HCEC 1CT (cell line): ENCODE data around the gene SCYL1.

Experiments
- DNase-seq: peaks from one replicate; pipeline ENCODE4 v3.0.0-alpha.2; 2017

Gene SCYL1

DNA sequence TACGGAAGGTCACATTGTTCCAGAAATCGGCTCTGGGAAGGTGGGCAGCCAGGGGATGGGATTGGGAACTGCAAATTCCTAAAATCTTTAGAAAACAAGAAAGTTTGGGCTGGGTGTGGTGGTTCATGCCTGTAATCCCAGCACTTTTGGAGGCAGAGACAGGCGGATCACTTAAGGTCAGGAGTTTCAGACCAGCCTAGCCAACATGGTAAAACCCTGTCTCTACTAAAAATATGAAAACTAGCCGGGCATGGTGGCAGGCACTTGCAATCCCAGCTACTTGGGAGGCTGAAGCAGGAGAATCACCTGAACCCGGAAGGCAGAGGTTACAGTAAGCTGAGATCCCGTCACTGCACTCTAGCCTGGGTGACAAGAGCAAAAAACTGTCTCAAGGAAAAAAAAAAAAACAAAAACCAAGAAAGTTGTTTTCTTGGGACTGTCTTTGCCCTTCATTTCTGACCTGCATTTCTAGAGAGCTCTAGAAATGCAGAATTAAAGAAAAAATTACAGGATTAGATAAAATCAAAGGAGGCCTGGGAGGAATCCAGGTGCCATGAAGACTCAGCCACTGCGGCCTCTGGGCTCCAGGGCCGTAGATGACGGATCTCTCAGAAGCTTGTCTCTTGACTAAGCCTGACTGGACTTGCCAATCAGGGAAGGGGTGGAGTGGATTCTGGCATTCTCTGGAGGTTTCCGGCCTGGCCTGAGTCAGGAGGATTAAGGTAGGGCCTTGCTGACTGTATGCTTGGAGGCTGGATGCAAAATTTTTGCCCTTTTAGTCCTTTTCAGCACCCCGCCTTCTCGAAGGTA is 31.3 kb upstream of the SCYL1 start:
- peak; percentile 98 for DNase-seq

DNA sequence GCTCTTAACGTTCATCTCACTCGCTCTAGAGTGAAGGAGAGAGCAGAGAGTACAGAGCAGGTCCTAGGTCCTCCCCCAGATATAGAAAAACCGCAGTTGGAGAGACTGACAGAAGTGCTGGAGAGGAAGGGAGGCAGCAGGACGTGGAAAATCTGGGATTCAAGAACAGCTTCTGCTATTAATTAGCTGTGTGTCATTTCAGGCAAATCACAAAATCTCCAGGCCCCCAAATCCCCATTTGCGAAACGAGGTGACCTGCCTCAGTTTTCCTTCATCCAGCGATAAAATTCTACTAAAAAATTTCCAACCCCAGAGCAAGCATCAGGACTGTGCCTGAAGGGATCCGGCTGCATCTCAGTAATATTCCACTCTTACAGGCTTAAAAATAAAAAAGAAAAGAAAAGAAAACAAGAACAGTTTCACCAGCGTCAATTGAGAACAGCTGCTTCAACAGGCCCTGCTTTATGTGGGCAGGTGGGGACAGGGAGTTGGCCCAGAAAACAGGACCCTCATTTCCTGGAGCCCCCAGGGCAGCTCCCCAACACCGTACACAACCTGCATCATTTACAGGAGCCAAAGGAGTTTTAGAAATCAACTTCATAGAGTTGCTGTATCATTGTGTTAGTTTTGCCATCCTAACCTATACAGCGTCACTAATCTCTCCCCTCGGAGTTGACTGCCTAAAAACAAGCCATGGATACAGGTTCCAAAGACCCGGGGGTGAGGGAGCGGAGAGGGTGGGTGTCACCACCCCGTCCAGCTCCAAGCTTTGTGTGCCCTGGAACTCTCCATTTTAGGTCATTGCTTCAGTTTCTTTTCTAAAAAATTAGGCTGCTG is 28.4 kb upstream of the SCYL1 start:
- DNase-seq = peak; percentile 37

DNA sequence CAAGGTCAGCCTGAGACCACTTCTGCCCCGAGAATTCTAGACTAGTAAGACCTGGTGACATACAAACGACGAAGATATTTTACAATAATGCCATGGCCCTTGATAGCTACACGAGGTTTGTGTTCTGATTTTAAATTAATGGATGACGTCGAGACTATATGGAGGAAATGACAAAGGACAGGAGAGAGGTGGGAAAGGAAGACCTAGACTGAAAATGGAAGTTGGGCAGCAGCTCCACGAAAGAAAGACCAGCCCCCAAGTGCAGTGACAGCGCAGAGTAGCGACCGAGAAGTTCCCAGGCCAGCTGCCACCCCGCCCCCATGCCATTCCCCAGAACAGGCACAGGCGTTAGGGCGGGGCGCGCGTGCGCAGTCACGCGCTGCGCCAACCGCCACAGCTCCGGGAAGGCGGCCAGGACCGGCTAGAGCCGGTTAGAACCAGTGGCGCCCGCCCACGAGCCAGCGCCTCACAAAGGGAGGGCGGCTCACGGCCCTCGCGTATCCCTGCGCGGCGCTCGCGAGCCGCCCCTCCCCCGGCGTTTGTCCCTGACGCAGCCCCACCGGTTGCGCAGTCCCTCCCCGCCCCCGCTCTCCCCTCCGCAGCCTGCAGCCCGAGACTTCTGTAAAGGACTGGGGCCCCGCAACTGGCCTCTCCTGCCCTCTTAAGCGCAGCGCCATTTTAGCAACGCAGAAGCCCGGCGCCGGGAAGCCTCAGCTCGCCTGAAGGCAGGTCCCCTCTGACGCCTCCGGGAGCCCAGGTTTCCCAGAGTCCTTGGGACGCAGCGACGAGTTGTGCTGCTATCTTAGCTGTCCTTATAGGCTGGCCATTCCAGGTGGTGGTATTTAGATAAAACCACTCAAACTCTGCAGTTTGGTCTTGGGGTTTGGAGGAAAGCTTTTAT is 27.5 kb upstream of the SCYL1 start:
- DNase-seq = peak; percentile 98

DNA sequence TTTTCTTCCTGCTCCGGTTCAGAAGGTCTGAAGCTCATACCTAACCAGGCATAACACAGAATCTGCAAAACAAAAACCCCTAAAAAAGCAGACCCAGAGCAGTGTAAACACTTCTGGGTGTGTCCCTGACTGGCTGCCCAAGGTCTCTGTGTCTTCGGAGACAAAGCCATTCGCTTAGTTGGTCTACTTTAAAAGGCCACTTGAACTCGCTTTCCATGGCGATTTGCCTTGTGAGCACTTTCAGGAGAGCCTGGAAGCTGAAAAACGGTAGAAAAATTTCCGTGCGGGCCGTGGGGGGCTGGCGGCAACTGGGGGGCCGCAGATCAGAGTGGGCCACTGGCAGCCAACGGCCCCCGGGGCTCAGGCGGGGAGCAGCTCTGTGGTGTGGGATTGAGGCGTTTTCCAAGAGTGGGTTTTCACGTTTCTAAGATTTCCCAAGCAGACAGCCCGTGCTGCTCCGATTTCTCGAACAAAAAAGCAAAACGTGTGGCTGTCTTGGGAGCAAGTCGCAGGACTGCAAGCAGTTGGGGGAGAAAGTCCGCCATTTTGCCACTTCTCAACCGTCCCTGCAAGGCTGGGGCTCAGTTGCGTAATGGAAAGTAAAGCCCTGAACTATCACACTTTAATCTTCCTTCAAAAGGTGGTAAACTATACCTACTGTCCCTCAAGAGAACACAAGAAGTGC is 26.7 kb upstream of the SCYL1 start:
- DNase-seq = peak; percentile 67

DNA sequence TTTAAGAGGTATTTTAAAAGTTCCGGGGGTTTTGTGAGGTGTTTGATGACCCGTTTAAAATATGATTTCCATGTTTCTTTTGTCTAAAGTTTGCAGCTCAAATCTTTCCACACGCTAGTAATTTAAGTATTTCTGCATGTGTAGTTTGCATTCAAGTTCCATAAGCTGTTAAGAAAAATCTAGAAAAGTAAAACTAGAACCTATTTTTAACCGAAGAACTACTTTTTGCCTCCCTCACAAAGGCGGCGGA is 26.2 kb upstream of the SCYL1 start:
- no peak for DNase-seq

DNA sequence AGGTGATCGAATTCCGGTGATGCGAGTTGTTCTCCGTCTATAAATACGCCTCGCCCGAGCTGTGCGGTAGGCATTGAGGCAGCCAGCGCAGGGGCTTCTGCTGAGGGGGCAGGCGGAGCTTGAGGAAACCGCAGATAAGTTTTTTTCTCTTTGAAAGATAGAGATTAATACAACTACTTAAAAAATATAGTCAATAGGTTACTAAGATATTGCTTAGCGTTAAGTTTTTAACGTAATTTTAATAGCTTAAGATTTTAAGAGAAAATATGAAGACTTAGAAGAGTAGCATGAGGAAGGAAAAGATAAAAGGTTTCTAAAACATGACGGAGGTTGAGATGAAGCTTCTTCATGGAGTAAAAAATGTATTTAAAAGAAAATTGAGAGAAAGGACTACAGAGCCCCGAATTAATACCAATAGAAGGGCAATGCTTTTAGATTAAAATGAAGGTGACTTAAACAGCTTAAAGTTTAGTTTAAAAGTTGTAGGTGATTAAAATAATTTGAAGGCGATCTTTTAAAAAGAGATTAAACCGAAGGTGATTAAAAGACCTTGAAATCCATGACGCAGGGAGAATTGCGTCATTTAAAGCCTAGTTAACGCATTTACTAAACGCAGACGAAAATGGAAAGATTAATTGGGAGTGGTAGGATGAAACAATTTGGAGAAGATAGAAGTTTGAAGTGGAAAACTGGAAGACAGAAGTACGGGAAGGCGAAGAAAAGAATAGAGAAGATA is 25.7 kb upstream of the SCYL1 start, which contains the start of gene MALAT1:
TSS of gene MALAT1 (plus strand) at position 69 of the 736 bp plus-strand sequence.
- DNase-seq = peak; percentile 94

DNA sequence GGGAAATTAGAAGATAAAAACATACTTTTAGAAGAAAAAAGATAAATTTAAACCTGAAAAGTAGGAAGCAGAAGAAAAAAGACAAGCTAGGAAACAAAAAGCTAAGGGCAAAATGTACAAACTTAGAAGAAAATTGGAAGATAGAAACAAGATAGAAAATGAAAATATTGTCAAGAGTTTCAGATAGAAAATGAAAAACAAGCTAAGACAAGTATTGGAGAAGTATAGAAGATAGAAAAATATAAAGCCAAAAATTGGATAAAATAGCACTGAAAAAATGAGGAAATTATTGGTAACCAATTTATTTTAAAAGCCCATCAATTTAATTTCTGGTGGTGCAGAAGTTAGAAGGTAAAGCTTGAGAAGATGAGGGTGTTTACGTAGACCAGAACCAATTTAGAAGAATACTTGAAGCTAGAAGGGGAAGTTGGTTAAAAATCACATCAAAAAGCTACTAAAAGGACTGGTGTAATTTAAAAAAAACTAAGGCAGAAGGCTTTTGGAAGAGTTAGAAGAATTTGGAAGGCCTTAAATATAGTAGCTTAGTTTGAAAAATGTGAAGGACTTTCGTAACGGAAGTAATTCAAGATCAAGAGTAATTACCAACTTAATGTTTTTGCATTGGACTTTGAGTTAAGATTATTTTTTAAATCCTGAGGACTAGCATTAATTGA is 25.0 kb upstream of the SCYL1 start:
- DNase-seq = peak; percentile 30

DNA sequence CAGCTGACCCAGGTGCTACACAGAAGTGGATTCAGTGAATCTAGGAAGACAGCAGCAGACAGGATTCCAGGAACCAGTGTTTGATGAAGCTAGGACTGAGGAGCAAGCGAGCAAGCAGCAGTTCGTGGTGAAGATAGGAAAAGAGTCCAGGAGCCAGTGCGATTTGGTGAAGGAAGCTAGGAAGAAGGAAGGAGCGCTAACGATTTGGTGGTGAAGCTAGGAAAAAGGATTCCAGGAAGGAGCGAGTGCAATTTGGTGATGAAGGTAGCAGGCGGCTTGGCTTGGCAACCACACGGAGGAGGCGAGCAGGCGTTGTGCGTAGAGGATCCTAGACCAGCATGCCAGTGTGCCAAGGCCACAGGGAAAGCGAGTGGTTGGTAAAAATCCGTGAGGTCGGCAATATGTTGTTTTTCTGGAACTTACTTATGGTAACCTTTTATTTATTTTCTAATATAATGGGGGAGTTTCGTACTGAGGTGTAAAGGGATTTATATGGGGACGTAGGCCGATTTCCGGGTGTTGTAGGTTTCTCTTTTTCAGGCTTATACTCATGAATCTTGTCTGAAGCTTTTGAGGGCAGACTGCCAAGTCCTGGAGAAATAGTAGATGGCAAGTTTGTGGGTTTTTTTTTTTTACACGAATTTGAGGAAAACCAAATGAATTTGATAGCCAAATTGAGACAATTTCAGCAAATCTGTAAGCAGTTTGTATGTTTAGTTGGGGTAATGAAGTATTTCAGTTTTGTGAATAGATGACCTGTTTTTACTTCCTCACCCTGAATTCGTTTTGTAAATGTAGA is 24.3 kb upstream of the SCYL1 start:
- peak; percentile 65 for DNase-seq

DNA sequence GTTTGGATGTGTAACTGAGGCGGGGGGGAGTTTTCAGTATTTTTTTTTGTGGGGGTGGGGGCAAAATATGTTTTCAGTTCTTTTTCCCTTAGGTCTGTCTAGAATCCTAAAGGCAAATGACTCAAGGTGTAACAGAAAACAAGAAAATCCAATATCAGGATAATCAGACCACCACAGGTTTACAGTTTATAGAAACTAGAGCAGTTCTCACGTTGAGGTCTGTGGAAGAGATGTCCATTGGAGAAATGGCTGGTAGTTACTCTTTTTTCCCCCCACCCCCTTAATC is 23.8 kb upstream of the SCYL1 start:
- peak; percentile 53 for DNase-seq

DNA sequence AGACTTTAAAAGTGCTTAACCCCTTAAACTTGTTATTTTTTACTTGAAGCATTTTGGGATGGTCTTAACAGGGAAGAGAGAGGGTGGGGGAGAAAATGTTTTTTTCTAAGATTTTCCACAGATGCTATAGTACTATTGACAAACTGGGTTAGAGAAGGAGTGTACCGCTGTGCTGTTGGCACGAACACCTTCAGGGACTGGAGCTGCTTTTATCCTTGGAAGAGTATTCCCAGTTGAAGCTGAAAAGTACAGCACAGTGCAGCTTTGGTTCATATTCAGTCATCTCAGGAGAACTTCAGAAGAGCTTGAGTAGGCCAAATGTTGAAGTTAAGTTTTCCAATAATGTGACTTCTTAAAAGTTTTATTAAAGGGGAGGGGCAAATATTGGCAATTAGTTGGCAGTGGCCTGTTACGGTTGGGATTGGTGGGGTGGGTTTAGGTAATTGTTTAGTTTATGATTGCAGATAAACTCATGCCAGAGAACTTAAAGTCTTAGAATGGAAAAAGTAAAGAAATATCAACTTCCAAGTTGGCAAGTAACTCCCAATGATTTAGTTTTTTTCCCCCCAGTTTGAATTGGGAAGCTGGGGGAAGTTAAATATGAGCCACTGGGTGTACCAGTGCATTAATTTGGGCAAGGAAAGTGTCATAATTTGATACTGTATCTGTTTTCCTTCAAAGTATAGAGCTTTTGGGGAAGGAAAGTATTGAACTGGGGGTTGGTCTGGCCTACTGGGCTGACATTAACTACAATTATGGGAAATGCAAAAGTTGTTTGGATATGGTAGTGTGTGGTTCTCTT is 23.2 kb upstream of the SCYL1 start:
- DNase-seq = peak; percentile 63

DNA sequence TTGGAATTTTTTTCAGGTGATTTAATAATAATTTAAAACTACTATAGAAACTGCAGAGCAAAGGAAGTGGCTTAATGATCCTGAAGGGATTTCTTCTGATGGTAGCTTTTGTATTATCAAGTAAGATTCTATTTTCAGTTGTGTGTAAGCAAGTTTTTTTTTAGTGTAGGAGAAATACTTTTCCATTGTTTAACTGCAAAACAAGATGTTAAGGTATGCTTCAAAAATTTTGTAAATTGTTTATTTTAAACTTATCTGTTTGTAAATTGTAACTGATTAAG is 22.7 kb upstream of the SCYL1 start:
- DNase-seq = no peak

DNA sequence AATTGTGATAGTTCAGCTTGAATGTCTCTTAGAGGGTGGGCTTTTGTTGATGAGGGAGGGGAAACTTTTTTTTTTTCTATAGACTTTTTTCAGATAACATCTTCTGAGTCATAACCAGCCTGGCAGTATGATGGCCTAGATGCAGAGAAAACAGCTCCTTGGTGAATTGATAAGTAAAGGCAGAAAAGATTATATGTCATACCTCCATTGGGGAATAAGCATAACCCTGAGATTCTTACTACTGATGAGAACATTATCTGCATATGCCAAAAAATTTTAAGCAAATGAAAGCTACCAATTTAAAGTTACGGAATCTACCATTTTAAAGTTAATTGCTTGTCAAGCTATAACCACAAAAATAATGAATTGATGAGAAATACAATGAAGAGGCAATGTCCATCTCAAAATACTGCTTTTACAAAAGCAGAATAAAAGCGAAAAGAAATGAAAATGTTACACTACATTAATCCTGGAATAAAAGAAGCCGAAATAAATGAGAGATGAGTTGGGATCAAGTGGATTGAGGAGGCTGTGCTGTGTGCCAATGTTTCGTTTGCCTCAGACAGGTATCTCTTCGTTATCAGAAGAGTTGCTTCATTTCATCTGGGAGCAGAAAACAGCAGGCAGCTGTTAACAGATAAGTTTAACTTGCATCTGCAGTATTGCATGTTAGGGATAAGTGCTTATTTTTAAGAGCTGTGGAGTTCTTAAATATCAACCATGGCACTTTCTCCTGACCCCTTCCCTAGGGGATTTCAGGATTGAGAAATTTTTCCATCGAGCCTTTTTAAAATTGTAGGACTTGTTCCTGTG is 22.1 kb upstream of the SCYL1 start:
- DNase-seq = peak; percentile 57

DNA sequence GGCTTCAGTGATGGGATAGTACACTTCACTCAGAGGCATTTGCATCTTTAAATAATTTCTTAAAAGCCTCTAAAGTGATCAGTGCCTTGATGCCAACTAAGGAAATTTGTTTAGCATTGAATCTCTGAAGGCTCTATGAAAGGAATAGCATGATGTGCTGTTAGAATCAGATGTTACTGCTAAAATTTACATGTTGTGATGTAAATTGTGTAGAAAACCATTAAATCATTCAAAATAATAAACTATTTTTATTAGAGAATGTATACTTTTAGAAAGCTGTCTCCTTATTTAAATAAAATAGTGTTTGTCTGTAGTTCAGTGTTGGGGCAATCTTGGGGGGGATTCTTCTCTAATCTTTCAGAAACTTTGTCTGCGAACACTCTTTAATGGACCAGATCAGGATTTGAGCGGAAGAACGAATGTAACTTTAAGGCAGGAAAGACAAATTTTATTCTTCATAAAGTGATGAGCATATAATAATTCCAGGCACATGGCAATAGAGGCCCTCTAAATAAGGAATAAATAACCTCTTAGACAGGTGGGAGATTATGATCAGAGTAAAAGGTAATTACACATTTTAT is 21.4 kb upstream of the SCYL1 start:
- DNase-seq = peak; percentile 27

DNA sequence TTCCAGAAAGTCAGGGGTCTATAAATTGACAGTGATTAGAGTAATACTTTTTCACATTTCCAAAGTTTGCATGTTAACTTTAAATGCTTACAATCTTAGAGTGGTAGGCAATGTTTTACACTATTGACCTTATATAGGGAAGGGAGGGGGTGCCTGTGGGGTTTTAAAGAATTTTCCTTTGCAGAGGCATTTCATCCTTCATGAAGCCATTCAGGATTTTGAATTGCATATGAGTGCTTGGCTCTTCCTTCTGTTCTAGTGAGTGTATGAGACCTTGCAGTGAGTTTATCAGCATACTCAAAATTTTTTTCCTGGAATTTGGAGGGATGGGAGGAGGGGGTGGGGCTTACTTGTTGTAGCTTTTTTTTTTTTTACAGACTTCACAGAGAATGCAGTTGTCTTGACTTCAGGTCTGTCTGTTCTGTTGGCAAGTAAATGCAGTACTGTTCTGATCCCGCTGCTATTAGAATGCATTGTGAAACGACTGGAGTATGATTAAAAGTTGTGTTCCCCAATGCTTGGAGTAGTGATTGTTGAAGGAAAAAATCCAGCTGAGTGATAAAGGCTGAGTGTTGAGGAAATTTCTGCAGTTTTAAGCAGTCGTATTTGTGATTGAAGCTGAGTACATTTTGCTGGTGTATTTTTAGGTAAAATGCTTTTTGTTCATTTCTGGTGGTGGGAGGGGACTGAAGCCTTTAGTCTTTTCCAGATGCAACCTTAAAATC is 20.8 kb upstream of the SCYL1 start:
- peak; percentile 57 for DNase-seq

DNA sequence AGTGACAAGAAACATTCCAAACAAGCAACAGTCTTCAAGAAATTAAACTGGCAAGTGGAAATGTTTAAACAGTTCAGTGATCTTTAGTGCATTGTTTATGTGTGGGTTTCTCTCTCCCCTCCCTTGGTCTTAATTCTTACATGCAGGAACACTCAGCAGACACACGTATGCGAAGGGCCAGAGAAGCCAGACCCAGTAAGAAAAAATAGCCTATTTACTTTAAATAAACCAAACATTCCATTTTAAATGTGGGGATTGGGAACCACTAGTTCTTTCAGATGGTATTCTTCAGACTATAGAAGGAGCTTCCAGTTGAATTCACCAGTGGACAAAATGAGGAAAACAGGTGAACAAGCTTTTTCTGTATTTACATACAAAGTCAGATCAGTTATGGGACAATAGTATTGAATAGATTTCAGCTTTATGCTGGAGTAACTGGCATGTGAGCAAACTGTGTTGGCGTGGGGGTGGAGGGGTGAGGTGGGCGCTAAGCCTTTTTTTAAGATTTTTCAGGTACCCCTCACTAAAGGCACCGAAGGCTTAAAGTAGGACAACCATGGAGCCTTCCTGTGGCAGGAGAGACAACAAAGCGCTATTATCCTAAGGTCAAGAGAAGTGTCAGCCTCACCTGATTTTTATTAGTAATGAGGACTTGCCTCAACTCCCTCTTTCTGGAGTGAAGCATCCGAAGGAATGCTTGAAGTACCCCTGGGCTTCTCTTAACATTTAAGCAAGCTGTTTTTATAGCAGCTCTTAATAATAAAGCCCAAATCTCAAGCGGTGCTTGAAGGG is 20.0 kb upstream of the SCYL1 start:
- DNase-seq = peak; percentile 48

DNA sequence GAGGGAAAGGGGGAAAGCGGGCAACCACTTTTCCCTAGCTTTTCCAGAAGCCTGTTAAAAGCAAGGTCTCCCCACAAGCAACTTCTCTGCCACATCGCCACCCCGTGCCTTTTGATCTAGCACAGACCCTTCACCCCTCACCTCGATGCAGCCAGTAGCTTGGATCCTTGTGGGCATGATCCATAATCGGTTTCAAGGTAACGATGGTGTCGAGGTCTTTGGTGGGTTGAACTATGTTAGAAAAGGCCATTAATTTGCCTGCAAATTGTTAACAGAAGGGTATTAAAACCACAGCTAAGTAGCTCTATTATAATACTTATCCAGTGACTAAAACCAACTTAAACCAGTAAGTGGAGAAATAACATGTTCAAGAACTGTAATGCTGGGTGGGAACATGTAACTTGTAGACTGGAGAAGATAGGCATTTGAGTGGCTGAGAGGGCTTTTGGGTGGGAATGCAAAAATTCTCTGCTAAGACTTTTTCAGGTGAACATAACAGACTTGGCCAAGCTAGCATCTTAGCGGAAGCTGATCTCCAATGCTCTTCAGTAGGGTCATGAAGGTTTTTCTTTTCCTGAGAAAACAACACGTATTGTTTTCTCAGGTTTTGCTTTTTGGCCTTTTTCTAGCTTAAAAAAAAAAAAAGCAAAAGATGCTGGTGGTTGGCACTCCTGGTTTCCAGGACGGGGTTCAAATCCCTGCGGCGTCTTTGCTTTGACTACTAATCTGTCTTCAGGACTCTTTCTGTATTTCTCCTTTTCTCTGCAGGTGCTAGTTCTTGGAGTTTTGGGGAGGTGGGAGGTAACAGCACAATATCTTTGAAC is 19.2 kb upstream of the SCYL1 start:
- DNase-seq = peak; percentile 41
